B cell (primary cell): ENCODE results near the gene GDF7.

Experiments
- CTCF ChIP-seq: fragments of 200-600 bp; IDR thresholded peaks from one replicate; pipeline ENCODE4 v1.8.0; 2022; ENCODE audit warnings: antibody characterized with exemption, mild to moderate bottlenecking
- EZH2 ChIP-seq: IDR thresholded peaks from 2 replicates; pipeline ENCODE4 v1.6.1; 2012; ENCODE audit warnings: borderline replicate concordance, low read depth, mild to moderate bottlenecking, moderate library complexity, low read length; ENCODE audit not compliant: insufficient read depth, poor library complexity, severe bottlenecking

- TF ChIP-seq CTCF (no peak), EZH2 (no peak)
These were observed 19.7 kb upstream of the GDF7 start for GRCh38 chr2:20647211-20647610.
